DND-41 (cell line): ENCODE results near the gene CPZ.

Experiments used
- ATAC-seq: fragments of 200-7000 bp; cut with Tn5 transposase; 3 replicates; pipeline ENCODE4 v1.9.1; 2021; ENCODE audit warnings: low read depth; ENCODE audit not compliant: insufficient read depth
- DNase-seq: peaks from one replicate; pipeline ENCODE4 v3.0.0-alpha.2; 2020
- H2AFZ ChIP-seq: 2 replicates; pipeline ENCODE4 v1.6.0; 2012; ENCODE audit warnings: low read depth, low read length
- H3K27ac ChIP-seq: 2 replicates; pipeline ENCODE4 v1.5.1; 2012; ENCODE audit warnings: low read length, inconsistent platforms
- H3K27me3 ChIP-seq: fragments of 200-600 bp; sonication (generic); 2 replicates; pipeline ENCODE4 v1.6.0; 2012; ENCODE audit warnings: low read length, mild to moderate bottlenecking, inconsistent platforms; ENCODE audit not compliant: insufficient read depth, poor library complexity
- H3K36me3 ChIP-seq: 2 replicates; pipeline ENCODE4 v1.5.1; 2012; ENCODE audit warnings: low read length, inconsistent platforms; ENCODE audit not compliant: insufficient read depth
- H3K4me1 ChIP-seq: 2 replicates; pipeline ENCODE4 v1.5.1; 2012; ENCODE audit warnings: mild to moderate bottlenecking, low read length; ENCODE audit not compliant: insufficient read depth
- H3K4me2 ChIP-seq: 2 replicates; pipeline ENCODE4 v1.6.0; 2012; ENCODE audit warnings: mild to moderate bottlenecking, moderate library complexity, low read length, inconsistent platforms; ENCODE audit not compliant: insufficient read depth
- H3K4me3 ChIP-seq, 2 experiments: fragments of 200-600 bp in 1 of 2; shearing (Covaris generic) in 1 of 2; 2 replicates each; pipeline ENCODE4 v1.5.1; 2012 to 2016; ENCODE audit warnings: inconsistent platforms in 2 of 2, low read length in 2 of 2, mild to moderate bottlenecking in 2 of 2, low read depth in 1 of 2, moderate library complexity in 1 of 2
- H3K79me2 ChIP-seq: 2 replicates; pipeline ENCODE4 v1.6.0; 2012; ENCODE audit warnings: low read length, inconsistent platforms; ENCODE audit not compliant: insufficient read depth
- H3K9ac ChIP-seq: 2 replicates; pipeline ENCODE4 v1.6.0; 2012; ENCODE audit warnings: low read depth, mild to moderate bottlenecking, inconsistent platforms, low read length, moderate library complexity
- H3K9me3 ChIP-seq: 2 replicates; pipeline ENCODE4 v1.5.1; 2012; ENCODE audit warnings: low read length, moderate library complexity, mild to moderate bottlenecking, inconsistent platforms; ENCODE audit not compliant: insufficient read depth, severe bottlenecking
- H4K20me1 ChIP-seq: 2 replicates; pipeline ENCODE4 v1.6.0; 2012; ENCODE audit warnings: low read length; ENCODE audit not compliant: insufficient read depth
- EZH2 ChIP-seq: IDR thresholded peaks from 3 replicates; pipeline ENCODE4 v1.6.1; 2012; ENCODE audit warnings: borderline replicate concordance, low read depth, mild to moderate bottlenecking, moderate library complexity, low read length, inconsistent platforms; ENCODE audit not compliant: severe bottlenecking
- TF ChIP-seq, protein P1 (sequence below): IDR thresholded peaks from 2 replicates; pipeline ENCODE4 v1.5.1; 2012; ENCODE audit warnings: borderline replicate concordance, low read length, moderate library complexity, mild to moderate bottlenecking; ENCODE audit not compliant: poor library complexity, severe bottlenecking; ENCODE audit errors: extremely low read depth

CPZ gene

DNA sequence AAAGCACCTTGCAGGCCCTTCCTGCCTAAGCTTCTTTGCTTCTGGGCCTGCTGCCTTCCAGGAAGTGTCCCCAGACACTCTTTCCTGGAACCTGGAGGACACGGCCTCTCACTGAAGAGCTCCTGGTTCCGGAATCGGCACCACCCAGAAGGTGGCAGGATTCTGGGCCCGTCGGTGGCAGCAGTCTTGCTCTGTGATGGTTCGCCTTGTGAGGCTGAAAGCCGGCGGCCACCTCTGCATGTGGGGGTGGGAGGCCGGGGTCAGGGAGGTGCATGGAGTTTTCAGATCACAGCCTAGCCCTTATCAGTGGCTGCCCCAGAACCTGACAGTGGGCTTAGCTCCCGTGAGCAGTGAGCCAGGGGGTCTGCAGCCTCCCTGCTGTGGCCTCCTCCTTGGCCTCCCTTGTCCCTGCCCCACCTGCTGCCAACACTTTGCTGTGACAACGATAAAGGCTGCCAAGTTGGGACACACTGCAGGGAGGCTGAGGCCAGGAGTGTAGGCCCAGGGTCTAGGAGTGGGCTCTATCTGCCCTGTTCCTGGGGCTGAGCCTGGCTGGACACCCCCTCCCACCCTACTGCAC is 43.1 kb upstream of the CPZ start:
- Histone ChIP-seq H3K4me1 (no peaks in the 10 kb centered on the region), H3K4me3 (no peak overlapping the region), H3K79me2 (no peaks in the 10 kb centered on the region), H3K27ac (no peak overlapping the region), H3K27me3 (no peaks in the 10 kb centered on the region), H3K36me3 (no peaks in the 10 kb centered on the region), H3K9me3 (no peaks in the 10 kb centered on the region), H3K4me2 (no peak overlapping the region), H3K9ac (no peak overlapping the region), H4K20me1 (no peaks in the 10 kb centered on the region), H2AFZ (no peak overlapping the region)
- no peak for DNase-seq
- TF ChIP-seq EZH2 = no peak
- TF ChIP-seq, protein P1, sequence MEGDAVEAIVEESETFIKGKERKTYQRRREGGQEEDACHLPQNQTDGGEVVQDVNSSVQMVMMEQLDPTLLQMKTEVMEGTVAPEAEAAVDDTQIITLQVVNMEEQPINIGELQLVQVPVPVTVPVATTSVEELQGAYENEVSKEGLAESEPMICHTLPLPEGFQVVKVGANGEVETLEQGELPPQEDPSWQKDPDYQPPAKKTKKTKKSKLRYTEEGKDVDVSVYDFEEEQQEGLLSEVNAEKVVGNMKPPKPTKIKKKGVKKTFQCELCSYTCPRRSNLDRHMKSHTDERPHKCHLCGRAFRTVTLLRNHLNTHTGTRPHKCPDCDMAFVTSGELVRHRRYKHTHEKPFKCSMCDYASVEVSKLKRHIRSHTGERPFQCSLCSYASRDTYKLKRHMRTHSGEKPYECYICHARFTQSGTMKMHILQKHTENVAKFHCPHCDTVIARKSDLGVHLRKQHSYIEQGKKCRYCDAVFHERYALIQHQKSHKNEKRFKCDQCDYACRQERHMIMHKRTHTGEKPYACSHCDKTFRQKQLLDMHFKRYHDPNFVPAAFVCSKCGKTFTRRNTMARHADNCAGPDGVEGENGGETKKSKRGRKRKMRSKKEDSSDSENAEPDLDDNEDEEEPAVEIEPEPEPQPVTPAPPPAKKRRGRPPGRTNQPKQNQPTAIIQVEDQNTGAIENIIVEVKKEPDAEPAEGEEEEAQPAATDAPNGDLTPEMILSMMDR = no peak
- ATAC-seq = no peak

DNA sequence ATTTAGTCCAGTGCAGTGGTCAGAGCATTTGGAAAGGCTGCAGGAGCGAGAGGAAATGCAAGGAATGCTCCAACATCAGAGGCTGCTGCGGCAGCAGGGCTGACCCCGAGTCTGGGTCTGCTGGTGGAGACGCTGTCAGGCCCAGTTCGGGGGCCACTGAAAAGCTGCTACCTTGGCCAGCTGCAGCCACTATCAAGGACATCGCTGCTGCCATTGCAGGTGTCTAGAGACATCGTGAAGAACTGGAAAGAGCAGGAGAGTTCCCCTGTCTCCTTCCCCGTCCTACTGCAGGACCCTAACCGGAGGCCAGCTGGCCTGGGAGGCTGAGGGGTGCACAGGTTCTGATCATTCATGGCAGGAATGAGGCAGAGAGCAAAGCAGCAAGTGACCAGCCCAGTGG is 41.9 kb upstream of the CPZ start:
- Histone ChIP-seq H3K79me2 (no peaks in the 10 kb centered on the region), H3K4me2 (no peak overlapping the region), H3K4me1 (no peaks in the 10 kb centered on the region), H3K27ac (no peak overlapping the region), H3K9me3 (no peaks in the 10 kb centered on the region), H2AFZ (no peak overlapping the region), H3K4me3 (no peak overlapping the region), H3K36me3 (no peaks in the 10 kb centered on the region), H4K20me1 (no peaks in the 10 kb centered on the region), H3K27me3 (no peaks in the 10 kb centered on the region), H3K9ac (no peak overlapping the region)
- no peak for DNase-seq
- TF ChIP-seq, protein P1 = no peak
- TF ChIP-seq EZH2 = no peak
- ATAC-seq = no peak

DNA sequence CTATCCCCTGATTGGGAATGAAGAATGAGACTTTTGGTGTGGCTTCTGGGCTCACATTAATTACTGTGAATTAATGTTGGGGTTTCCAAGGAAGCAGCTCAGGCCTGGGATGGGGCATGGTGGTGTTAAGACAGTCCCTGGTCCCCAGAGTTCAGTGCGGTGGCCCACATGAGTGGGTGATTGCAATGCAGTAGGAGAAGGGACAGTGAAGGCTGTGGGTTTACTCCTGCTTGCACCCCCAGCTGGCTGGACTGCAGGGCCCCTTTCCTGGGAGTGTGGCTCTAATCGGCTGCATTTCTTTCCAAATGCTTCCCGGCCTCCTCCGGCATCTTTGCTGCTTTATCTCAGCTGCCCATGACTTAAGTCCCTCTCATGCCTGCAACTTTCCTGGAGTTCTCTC is 40.5 kb upstream of the CPZ start:
- TF ChIP-seq, protein P1 = no peak
- no peak for TF ChIP-seq EZH2
- Histone ChIP-seq H3K9me3 (no peaks in the 10 kb centered on the region), H3K36me3 (no peaks in the 10 kb centered on the region), H3K9ac (no peak overlapping the region), H3K27ac (no peak overlapping the region), H3K4me1 (no peaks in the 10 kb centered on the region), H2AFZ (no peak overlapping the region), H3K79me2 (no peaks in the 10 kb centered on the region), H3K4me2 (no peak overlapping the region), H3K4me3 (no peak overlapping the region), H3K27me3 (no peaks in the 10 kb centered on the region), H4K20me1 (no peaks in the 10 kb centered on the region)
- ATAC-seq = no peak
- no peak for DNase-seq
